ENCODE results near the gene BRINP1. TPM values are rescaled to one million over a fixed set of nuclear protein-coding genes. Genes with fewer than 3 reads are reported as not detected.
A peak's percentile ranks its signal among the peaks of the same experiment; 100 is the strongest.

Gene BRINP1
- total RNA-seq, 1 donor from 2014 or later = 1.5 TPM

GRCh38 chr9:119302988-119303698 lies 66.1 kb downstream of the BRINP1 start:
- no peak overlapping the region for H3K27ac ChIP-seq
- H3K9me3 ChIP-seq = no peaks in the 10 kb centered on the region
- no peak overlapping the region for H3K4me3 ChIP-seq
- intact Hi-C loops (cut with DNase I) = no loop called here
- no peaks in the 10 kb centered on the region for H3K4me1 ChIP-seq
- no peak for TF ChIP-seq CTCF (IDR thresholded peaks at IDR 0.05)
- ATAC-seq (no peak), DNase-seq (no peak)
- H3K36me3 ChIP-seq = no peaks in the 10 kb centered on the region
- H3K27me3 ChIP-seq (ENCODE audit: low read depth) = no peaks in the 10 kb centered on the region

- no peaks in the 10 kb centered on the region for H3K4me1 ChIP-seq
- ATAC-seq (no peak), DNase-seq (no peak)
- no peak overlapping the region for H3K4me3 ChIP-seq
- H3K9me3 ChIP-seq = no peaks in the 10 kb centered on the region
- intact Hi-C loops (cut with DNase I) = no loop called here
- no peaks in the 10 kb centered on the region for H3K36me3 ChIP-seq
- H3K27me3 ChIP-seq (ENCODE audit: low read depth) = no peaks in the 10 kb centered on the region
- no peak overlapping the region for H3K27ac ChIP-seq
- TF ChIP-seq CTCF (IDR thresholded peaks at IDR 0.05) = no peak
Measured at GRCh38 chr9:119298076-119298853, 71.0 kb downstream of the BRINP1 start.

- DNase-seq (no peak), ATAC-seq (no peak)
- no peak for TF ChIP-seq CTCF (IDR thresholded peaks at IDR 0.05)
- Histone ChIP-seq H3K27me3 (ENCODE audit: low read depth) (no peaks in the 10 kb centered on the region), H3K4me3 (no peak overlapping the region), H3K36me3 (no peaks in the 10 kb centered on the region), H3K9me3 (no peaks in the 10 kb centered on the region), H3K4me1 (no peaks in the 10 kb centered on the region), H3K27ac (no peak overlapping the region)
- intact Hi-C loops (cut with DNase I) = no loop called here
Measured at GRCh38 chr9:119291554-119291953, 77.7 kb downstream of the BRINP1 start.

GRCh38 chr9:119289740-119290433 lies 79.3 kb downstream of the BRINP1 start:
- ATAC-seq = peak; percentile 60 to 64

More at GRCh38 chr9:119289740-119290433, 79.3 kb downstream of the BRINP1 start:
- Histone ChIP-seq H3K36me3 (no peaks in the 10 kb centered on the region), H3K4me1 (no peaks in the 10 kb centered on the region), H3K27me3 (ENCODE audit: low read depth) (no peaks in the 10 kb centered on the region), H3K4me3 (no peak overlapping the region), H3K9me3 (no peaks in the 10 kb centered on the region), H3K27ac (no peak overlapping the region)
- DNase-seq = no peak
- intact Hi-C loops (cut with DNase I) = no loop called here
- TF ChIP-seq CTCF (IDR thresholded peaks at IDR 0.05) = peak; percentile 78
